Fibroblast of lung (primary cell): ENCODE results near the gene CFAP58. TPM values are rescaled to one million over a fixed set of nuclear protein-coding genes. Genes with fewer than 3 reads are reported as not detected.
A peak's percentile ranks its signal among the peaks of the same experiment; 100 is the strongest.

Experiments used
- DNase-seq, 2 donors: peaks; one replicate each; pipeline versions ENCODE4 v3.0.0 to v3.0.0-alpha.2; 2010; ENCODE audit warnings: low read depth in 2 of 2
- H2AFZ ChIP-seq: 2 replicates; pipeline ENCODE4 v1.5.1; 2012; ENCODE audit warnings: low read length, control low read depth, inconsistent platforms
- H3K27ac ChIP-seq: 2 replicates; pipeline ENCODE4 v1.5.1; 2011; ENCODE audit warnings: low read length, control low read depth; ENCODE audit not compliant: insufficient read depth
- H3K27me3 ChIP-seq: 2 replicates; pipeline ENCODE4 v1.5.1; 2011; ENCODE audit warnings: mild to moderate bottlenecking, low read length; ENCODE audit not compliant: control insufficient read depth, insufficient read depth
- H3K36me3 ChIP-seq: 2 replicates; pipeline ENCODE4 v1.5.1; 2011; ENCODE audit warnings: low read length; ENCODE audit not compliant: control insufficient read depth, insufficient read depth
- H3K4me1 ChIP-seq: 2 replicates; pipeline ENCODE4 v1.5.1; 2011; ENCODE audit warnings: low read length; ENCODE audit not compliant: control insufficient read depth, insufficient read depth; ENCODE audit errors: extremely low read depth
- H3K4me2 ChIP-seq: 2 replicates; pipeline ENCODE4 v1.5.1; 2011; ENCODE audit warnings: low read length, control low read depth; ENCODE audit not compliant: insufficient read depth; ENCODE audit errors: extremely low read depth
- H3K4me3 ChIP-seq, 4 experiments: fragments of 200-600 bp in 1 of 4; sonication (generic) in 1 of 4; replicated peaks in 1 of 4; 2 replicates each; pipeline ENCODE4 v1.5.1; 2011 to 2016; ENCODE audit warnings: low read length in 4 of 4, low read depth in 3 of 4, mild to moderate bottlenecking in 3 of 4, control low read depth in 2 of 4, inconsistent platforms in 1 of 4, mixed read lengths in 1 of 4; ENCODE audit not compliant: insufficient read depth in 1 of 4; ENCODE audit errors: control extremely low read depth in 1 of 4
- H3K79me2 ChIP-seq: 2 replicates; pipeline ENCODE4 v1.5.1; 2012; ENCODE audit warnings: mild to moderate bottlenecking, low read length, inconsistent platforms; ENCODE audit not compliant: control insufficient read depth, insufficient read depth
- H3K9ac ChIP-seq: 2 replicates; pipeline ENCODE4 v1.5.1; 2011; ENCODE audit warnings: mild to moderate bottlenecking, low read length, control low read depth; ENCODE audit not compliant: insufficient read depth
- H3K9me3 ChIP-seq: 2 replicates; pipeline ENCODE4 v1.5.1; 2012; ENCODE audit warnings: low read depth, low read length; ENCODE audit not compliant: control insufficient read depth, insufficient read depth
- H4K20me1 ChIP-seq: 2 replicates; pipeline ENCODE4 v1.5.1; 2011; ENCODE audit warnings: low read length; ENCODE audit not compliant: control insufficient read depth, insufficient read depth; ENCODE audit errors: extremely low read depth
- EZH2 ChIP-seq: IDR thresholded peaks from 2 replicates; pipeline ENCODE4 v1.5.1; 2012; ENCODE audit warnings: low read length, control low read depth, mild to moderate bottlenecking; ENCODE audit errors: missing control alignments
- polyA plus RNA-seq, 2 donors: library from polyadenylated mRNA; depleted of rRNA in 1 of 2; stranded (reverse) in 1 of 2; unstranded in 1 of 2; fragments of >200 nt; gene quantifications; 2 replicates each; pipeline ENCODE4 v1.2.1, GENCODE V29; 2011 to 2012; ENCODE audit warnings: missing spikeins in 1 of 2
- total RNA-seq: library from RNA; depleted of rRNA; stranded (reverse); fragments of >200 nt; gene quantifications from 2 replicates; pipeline ENCODE4 v1.2.1, GENCODE V29; 2014
- TF ChIP-seq, protein P1 (sequence below), 2 donors: IDR thresholded peaks in 1 of 2; conservative IDR thresholded peaks in 1 of 2; 1 replicate in 1 of 2; 2 replicates in 1 of 2; pipeline ENCODE4 v1.5.1; 2011 to 2012; ENCODE audit warnings: low read length in 2 of 2, control low read depth in 1 of 2, inconsistent platforms in 1 of 2, low read depth in 1 of 2, mild to moderate bottlenecking in 1 of 2

Gene CFAP58
- total and polyA plus RNA-seq, 2 donors (not counting 1 experiment from before 2014, with no cell fraction given): 0.33 to 0.42 TPM

DNA sequence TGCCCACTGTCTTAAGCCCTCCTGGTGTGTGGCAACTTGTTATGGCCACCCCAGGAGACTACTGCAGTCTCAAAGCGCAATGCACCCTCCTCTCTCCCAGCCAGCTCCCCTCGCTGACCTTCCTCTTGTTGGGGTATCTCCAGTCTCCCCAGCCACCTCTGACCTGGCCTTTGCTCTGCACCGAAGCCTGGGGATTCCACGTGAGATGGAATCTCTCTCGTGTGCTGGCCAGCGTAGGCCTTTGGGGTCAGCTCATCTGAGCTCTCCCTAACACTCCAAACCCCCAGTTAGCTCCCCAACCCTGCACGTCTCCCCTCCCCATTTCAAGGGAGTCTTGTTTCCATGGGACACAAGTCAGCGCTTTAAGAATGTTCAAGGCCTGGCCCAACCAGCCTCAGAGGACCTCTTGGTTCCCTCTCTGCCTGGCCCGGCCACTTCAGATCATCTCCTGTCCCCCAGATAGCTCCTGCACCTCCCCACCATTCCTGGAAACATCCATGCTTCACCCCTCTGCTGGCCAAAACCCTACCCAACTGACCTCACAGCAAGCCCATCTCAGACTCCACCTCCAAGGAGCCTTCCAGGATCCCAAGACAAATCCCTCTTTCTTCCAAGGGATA lies 26.5 kb upstream of the CFAP58 start:
- Histone ChIP-seq H4K20me1 (no peaks in the 10 kb centered on the region), H3K9ac (no peak overlapping the region)

DNA sequence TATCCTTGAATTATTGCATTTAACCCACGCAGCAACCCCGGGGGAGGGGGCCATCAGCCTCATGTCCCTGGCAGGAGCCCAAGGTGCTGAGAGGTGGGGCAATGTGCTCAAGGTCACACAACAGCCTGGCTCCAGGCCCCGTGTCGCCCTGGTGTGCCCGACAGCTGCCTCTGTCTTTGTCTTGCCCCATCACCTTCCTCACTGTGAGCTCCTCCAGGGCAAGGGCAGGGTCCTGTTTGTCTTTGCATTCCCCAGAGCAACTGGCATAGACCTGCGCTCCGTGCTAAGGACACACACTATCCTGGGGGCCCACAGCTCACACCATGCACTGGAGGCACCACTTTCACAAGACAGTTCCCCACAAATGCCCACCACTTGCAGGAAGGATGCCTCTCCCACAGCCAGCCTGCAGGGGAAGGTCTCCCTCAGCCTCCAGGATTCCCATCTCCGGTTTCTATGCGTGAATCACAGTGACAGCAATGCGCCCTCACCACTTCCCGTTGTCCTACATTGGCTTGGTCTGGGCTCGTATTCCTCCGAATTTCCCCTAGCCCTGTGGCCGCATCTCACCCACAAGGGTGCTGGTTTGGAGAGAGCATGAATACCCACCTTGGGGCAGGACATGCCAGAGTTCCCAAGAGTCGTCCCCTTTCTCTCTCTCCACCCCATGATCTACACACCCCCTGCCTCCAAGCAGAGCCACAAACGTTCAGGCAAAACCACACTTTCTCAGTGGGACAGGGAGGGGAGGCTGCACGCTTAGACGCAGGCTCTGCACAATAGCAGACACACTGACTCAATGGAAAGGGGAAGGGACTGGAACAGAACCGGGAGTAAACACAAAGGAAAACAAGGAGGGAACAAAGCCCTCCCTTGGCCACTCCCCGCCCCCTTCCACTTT lies 25.6 kb upstream of the CFAP58 start:
- no peaks in the 10 kb centered on the region for H4K20me1 ChIP-seq
- H2AFZ ChIP-seq: no peak overlapping the region

More for the DNA sequence above, 26.5 kb upstream of the CFAP58 start:
- H3K79me2 ChIP-seq: peaks cover 82% of the 10 kb centered on the region
- H3K27ac ChIP-seq: peak overlapping the region; percentile 91
- H2AFZ ChIP-seq: no peak overlapping the region
- H3K36me3 ChIP-seq: peaks cover 6% of the 10 kb centered on the region
- no peak overlapping the region for H3K4me3 ChIP-seq
- no peak overlapping the region for H3K4me2 ChIP-seq
- H3K9me3 ChIP-seq: no peaks in the 10 kb centered on the region
- H3K27me3 ChIP-seq: no peaks in the 10 kb centered on the region
- TF ChIP-seq EZH2: no peak
- TF ChIP-seq, protein P1, sequence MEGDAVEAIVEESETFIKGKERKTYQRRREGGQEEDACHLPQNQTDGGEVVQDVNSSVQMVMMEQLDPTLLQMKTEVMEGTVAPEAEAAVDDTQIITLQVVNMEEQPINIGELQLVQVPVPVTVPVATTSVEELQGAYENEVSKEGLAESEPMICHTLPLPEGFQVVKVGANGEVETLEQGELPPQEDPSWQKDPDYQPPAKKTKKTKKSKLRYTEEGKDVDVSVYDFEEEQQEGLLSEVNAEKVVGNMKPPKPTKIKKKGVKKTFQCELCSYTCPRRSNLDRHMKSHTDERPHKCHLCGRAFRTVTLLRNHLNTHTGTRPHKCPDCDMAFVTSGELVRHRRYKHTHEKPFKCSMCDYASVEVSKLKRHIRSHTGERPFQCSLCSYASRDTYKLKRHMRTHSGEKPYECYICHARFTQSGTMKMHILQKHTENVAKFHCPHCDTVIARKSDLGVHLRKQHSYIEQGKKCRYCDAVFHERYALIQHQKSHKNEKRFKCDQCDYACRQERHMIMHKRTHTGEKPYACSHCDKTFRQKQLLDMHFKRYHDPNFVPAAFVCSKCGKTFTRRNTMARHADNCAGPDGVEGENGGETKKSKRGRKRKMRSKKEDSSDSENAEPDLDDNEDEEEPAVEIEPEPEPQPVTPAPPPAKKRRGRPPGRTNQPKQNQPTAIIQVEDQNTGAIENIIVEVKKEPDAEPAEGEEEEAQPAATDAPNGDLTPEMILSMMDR (conservative IDR thresholded peaks at IDR 0.05 in 1 of 2, IDR thresholded peaks at IDR 0.05 in 1 of 2; ENCODE audit: low read depth in 1 of 2, low read length in 2 of 2): no peak
- peak in 1 of 2 donors; percentile 8 for DNase-seq
- peaks cover 51% of the 10 kb centered on the region for H3K4me1 ChIP-seq

DNA sequence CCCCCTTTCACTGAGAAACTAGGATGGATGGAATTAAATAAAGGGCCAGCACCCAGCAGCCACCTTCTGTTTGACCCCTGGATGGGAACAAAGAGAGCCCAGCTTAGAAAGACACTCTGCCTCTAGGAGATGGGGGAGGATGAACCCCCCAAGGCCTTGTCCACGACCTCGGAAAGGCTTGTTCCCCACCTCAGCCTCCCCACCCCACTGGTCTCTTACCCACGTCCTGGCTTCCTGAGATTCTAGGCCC lies 25.1 kb upstream of the CFAP58 start:
- Histone ChIP-seq H3K27ac (peak overlapping the region; percentile 91), H3K4me1 (peaks cover 65% of the 10 kb centered on the region), H3K36me3 (peaks cover 6% of the 10 kb centered on the region), H2AFZ (no peak overlapping the region), H4K20me1 (no peaks in the 10 kb centered on the region), H3K27me3 (no peaks in the 10 kb centered on the region), H3K9ac (peak overlapping the region; percentile 75), H3K4me3 (peak overlapping the region; percentile 15 to 43 (median 31)), H3K9me3 (no peaks in the 10 kb centered on the region), H3K4me2 (peak overlapping the region; percentile 89), H3K79me2 (peaks cover 82% of the 10 kb centered on the region)
- no peak for TF ChIP-seq EZH2
- TF ChIP-seq, protein P1 (conservative IDR thresholded peaks at IDR 0.05 in 1 of 2, IDR thresholded peaks at IDR 0.05 in 1 of 2; ENCODE audit: low read depth in 1 of 2, low read length in 2 of 2): no peak
- no peak for DNase-seq

More for the DNA sequence above, 25.6 kb upstream of the CFAP58 start:
- H3K27ac ChIP-seq: peak overlapping the region; percentile 91
- H3K9me3 ChIP-seq: no peaks in the 10 kb centered on the region
- H3K4me3 ChIP-seq: peak overlapping the region; percentile 15 to 43 (median 31)
- H3K9ac ChIP-seq: peak overlapping the region; percentile 75
- DNase-seq: peak; percentile 78 to 90
- peak overlapping the region; percentile 89 for H3K4me2 ChIP-seq
- H3K36me3 ChIP-seq: peaks cover 6% of the 10 kb centered on the region
- peaks cover 59% of the 10 kb centered on the region for H3K4me1 ChIP-seq
- H3K27me3 ChIP-seq: no peaks in the 10 kb centered on the region
- H3K79me2 ChIP-seq: peaks cover 82% of the 10 kb centered on the region
- TF ChIP-seq EZH2: no peak
- TF ChIP-seq, protein P1 (conservative IDR thresholded peaks at IDR 0.05 in 1 of 2, IDR thresholded peaks at IDR 0.05 in 1 of 2; ENCODE audit: low read depth in 1 of 2, low read length in 2 of 2): peak in 1 of 2 donors; percentile 27
